ENCODE results near the gene LAMA3.
A peak's percentile ranks its signal among the peaks of the same experiment; 100 is the strongest.

The LAMA3 gene

GRCh38 chr18:23853448-23854195, 164.4 kb downstream of the LAMA3 start:
- Mint-ChIP-seq H3K9me3 (no peaks in the 10 kb centered on the region), H3K27ac (no peak overlapping the region), H3K4me3 (no peak overlapping the region), H3K4me1 (ENCODE audit: low read depth) (peaks cover 7% of the 10 kb centered on the region), H3K27me3 (ENCODE audit: low read depth) (no peaks in the 10 kb centered on the region), H3K36me3 (ENCODE audit: low read depth) (no peaks in the 10 kb centered on the region)

- no peaks in the 10 kb centered on the region for H3K36me3 Mint-ChIP-seq (ENCODE audit: low read depth)
- H3K27ac Mint-ChIP-seq = no peak overlapping the region
- no peak overlapping the region for H3K4me3 Mint-ChIP-seq
- no peaks in the 10 kb centered on the region for H3K9me3 Mint-ChIP-seq
- H3K27me3 Mint-ChIP-seq (ENCODE audit: low read depth) = no peaks in the 10 kb centered on the region
- H3K4me1 Mint-ChIP-seq (ENCODE audit: low read depth) = peaks cover 10% of the 10 kb centered on the region
These were observed 166.5 kb downstream of the LAMA3 start for GRCh38 chr18:23855721-23856120.

- Mint-ChIP-seq H3K27ac (no peak overlapping the region), H3K9me3 (no peaks in the 10 kb centered on the region), H3K4me1 (ENCODE audit: low read depth) (peaks cover 12% of the 10 kb centered on the region), H3K27me3 (ENCODE audit: low read depth) (no peaks in the 10 kb centered on the region), H3K36me3 (ENCODE audit: low read depth) (no peaks in the 10 kb centered on the region), H3K4me3 (no peak overlapping the region)
These were observed 167.4 kb downstream of the LAMA3 start for GRCh38 chr18:23856466-23857163.

- Mint-ChIP-seq H3K4me1 (ENCODE audit: low read depth) (peaks cover 17% of the 10 kb centered on the region), H3K27me3 (ENCODE audit: low read depth) (no peaks in the 10 kb centered on the region), H3K36me3 (ENCODE audit: low read depth) (no peaks in the 10 kb centered on the region), H3K4me3 (no peak overlapping the region), H3K9me3 (no peaks in the 10 kb centered on the region), H3K27ac (no peak overlapping the region)
These were observed 167.9 kb downstream of the LAMA3 start for GRCh38 chr18:23857164-23857552.

- Mint-ChIP-seq H3K4me3 (no peak overlapping the region), H3K27ac (no peak overlapping the region), H3K4me1 (ENCODE audit: low read depth) (peaks cover 20% of the 10 kb centered on the region), H3K27me3 (ENCODE audit: low read depth) (no peaks in the 10 kb centered on the region), H3K36me3 (ENCODE audit: low read depth) (no peaks in the 10 kb centered on the region), H3K9me3 (no peaks in the 10 kb centered on the region)
These were observed 168.5 kb downstream of the LAMA3 start for GRCh38 chr18:23857756-23858155.

GRCh38 chr18:23859466-23860336, 170.4 kb downstream of the LAMA3 start:
- peaks cover 29% of the 10 kb centered on the region for H3K4me1 Mint-ChIP-seq (ENCODE audit: low read depth)
- H3K27ac Mint-ChIP-seq = no peak overlapping the region
- H3K36me3 Mint-ChIP-seq (ENCODE audit: low read depth) = peaks cover 4% of the 10 kb centered on the region
- no peaks in the 10 kb centered on the region for H3K27me3 Mint-ChIP-seq (ENCODE audit: low read depth)
- no peak overlapping the region for H3K4me3 Mint-ChIP-seq
- H3K9me3 Mint-ChIP-seq = peaks cover 3% of the 10 kb centered on the region

- Mint-ChIP-seq H3K27me3 (ENCODE audit: low read depth) (no peaks in the 10 kb centered on the region), H3K4me1 (ENCODE audit: low read depth) (peaks cover 38% of the 10 kb centered on the region), H3K9me3 (peaks cover 3% of the 10 kb centered on the region), H3K36me3 (ENCODE audit: low read depth) (peaks cover 4% of the 10 kb centered on the region), H3K4me3 (no peak overlapping the region), H3K27ac (peak overlapping the region; percentile 53)
These were observed 172.1 kb downstream of the LAMA3 start for GRCh38 chr18:23861326-23861725.

GRCh38 chr18:23861805-23862470, 172.7 kb downstream of the LAMA3 start:
- Mint-ChIP-seq H3K27ac (peak overlapping the region; percentile 53), H3K9me3 (peaks cover 3% of the 10 kb centered on the region), H3K27me3 (ENCODE audit: low read depth) (no peaks in the 10 kb centered on the region), H3K36me3 (ENCODE audit: low read depth) (peaks cover 4% of the 10 kb centered on the region), H3K4me1 (ENCODE audit: low read depth) (peaks cover 35% of the 10 kb centered on the region), H3K4me3 (no peak overlapping the region)

GRCh38 chr18:23864624-23865023, 175.4 kb downstream of the LAMA3 start:
- peak overlapping the region; percentile 75 for H3K27ac Mint-ChIP-seq

GRCh38 chr18:23867006-23867405, 177.8 kb downstream of the LAMA3 start:
- peaks cover 3% of the 10 kb centered on the region for H3K9me3 Mint-ChIP-seq
- peaks cover 5% of the 10 kb centered on the region for H3K36me3 Mint-ChIP-seq (ENCODE audit: low read depth)
- H3K27ac Mint-ChIP-seq = no peak overlapping the region
- H3K4me3 Mint-ChIP-seq = no peak overlapping the region
- H3K27me3 Mint-ChIP-seq (ENCODE audit: low read depth) = peaks cover 7% of the 10 kb centered on the region
- H3K4me1 Mint-ChIP-seq (ENCODE audit: low read depth) = peaks cover 38% of the 10 kb centered on the region

More at GRCh38 chr18:23864624-23865023, 175.4 kb downstream of the LAMA3 start:
- Mint-ChIP-seq H3K27me3 (ENCODE audit: low read depth) (peaks cover 7% of the 10 kb centered on the region), H3K36me3 (ENCODE audit: low read depth) (peaks cover 4% of the 10 kb centered on the region), H3K4me3 (no peak overlapping the region), H3K4me1 (ENCODE audit: low read depth) (peaks cover 39% of the 10 kb centered on the region), H3K9me3 (peaks cover 3% of the 10 kb centered on the region)

- no peak overlapping the region for H3K27ac Mint-ChIP-seq
- peaks cover 15% of the 10 kb centered on the region for H3K27me3 Mint-ChIP-seq (ENCODE audit: low read depth)
- H3K4me3 Mint-ChIP-seq = no peak overlapping the region
- peaks cover 37% of the 10 kb centered on the region for H3K4me1 Mint-ChIP-seq (ENCODE audit: low read depth)
- peaks cover 8% of the 10 kb centered on the region for H3K36me3 Mint-ChIP-seq (ENCODE audit: low read depth)
- peaks cover 3% of the 10 kb centered on the region for H3K9me3 Mint-ChIP-seq
These were observed 179.0 kb downstream of the LAMA3 start for GRCh38 chr18:23868136-23868785.

- H3K36me3 Mint-ChIP-seq (ENCODE audit: low read depth) = peaks cover 4% of the 10 kb centered on the region
- H3K9me3 Mint-ChIP-seq = no peaks in the 10 kb centered on the region
- H3K27me3 Mint-ChIP-seq (ENCODE audit: low read depth) = peaks cover 17% of the 10 kb centered on the region
- H3K27ac Mint-ChIP-seq = no peak overlapping the region
- H3K4me3 Mint-ChIP-seq = peak overlapping the region; percentile 52
- H3K4me1 Mint-ChIP-seq (ENCODE audit: low read depth) = peaks cover 20% of the 10 kb centered on the region
These were observed 181.6 kb downstream of the LAMA3 start for GRCh38 chr18:23870676-23871380.

GRCh38 chr18:23871410-23871809, 182.2 kb downstream of the LAMA3 start:
- Mint-ChIP-seq H3K9me3 (no peaks in the 10 kb centered on the region), H3K27me3 (ENCODE audit: low read depth) (peaks cover 20% of the 10 kb centered on the region), H3K4me1 (ENCODE audit: low read depth) (peaks cover 20% of the 10 kb centered on the region), H3K36me3 (ENCODE audit: low read depth) (peaks cover 4% of the 10 kb centered on the region), H3K27ac (no peak overlapping the region), H3K4me3 (peak overlapping the region; percentile 52)

Data from T-helper 1 cell treated with Interleukin-12 subunit alpha and Interleukin-12 subunit beta and Interleukin-4 antibody, amounts not matched to agents 30 μg/mL and 1 μg/mL, for 36 hours (primary cell).